Osteocyte (in vitro differentiated cells): ENCODE data around the gene HAUS1. TPM values are rescaled to one million over a fixed set of nuclear protein-coding genes. Genes with fewer than 3 reads are reported as not detected.

ENCODE experiments used
- DNase-seq: peaks from one replicate; pipeline ENCODE4 v3.0.0; 2021; ENCODE audit warnings: mixed read lengths; ENCODE audit not compliant: unreplicated experiment; ENCODE audit errors: extremely low spot score
- H3K27ac Mint-ChIP-seq: one replicate; pipeline ENCODE4 v1.8.0; 2021; ENCODE audit warnings: mild to moderate bottlenecking, mixed read lengths; ENCODE audit not compliant: unreplicated experiment
- H3K27me3 Mint-ChIP-seq: one replicate; pipeline ENCODE4 v1.8.0; 2021; ENCODE audit warnings: mixed read lengths; ENCODE audit not compliant: unreplicated experiment
- H3K36me3 Mint-ChIP-seq: one replicate; pipeline ENCODE4 v1.8.0; 2021; ENCODE audit warnings: mixed read lengths; ENCODE audit not compliant: unreplicated experiment
- H3K4me1 Mint-ChIP-seq: one replicate; pipeline ENCODE4 v1.8.0; 2021; ENCODE audit warnings: mixed read lengths; ENCODE audit not compliant: unreplicated experiment
- H3K4me3 Mint-ChIP-seq: one replicate; pipeline ENCODE4 v1.8.0; 2021; ENCODE audit warnings: mild to moderate bottlenecking, moderate library complexity, mixed read lengths; ENCODE audit not compliant: unreplicated experiment
- H3K9me3 Mint-ChIP-seq: one replicate; pipeline ENCODE4 v1.8.0; 2021; ENCODE audit warnings: mixed read lengths; ENCODE audit not compliant: unreplicated experiment
- total RNA-seq: library from RNA; stranded (reverse); gene quantifications from 2 replicates; pipeline ENCODE4 v1.2.1, GENCODE V29; 2021
- TF ChIP-seq, protein P1 (sequence below): fragments of 200-600 bp; sonication (generic); IDR thresholded peaks from 2 replicates; pipeline ENCODE4 v1.5.0; 2021; ENCODE audit warnings: antibody characterized with exemption, mild to moderate bottlenecking, moderate library complexity

The HAUS1 gene
- total RNA-seq, 1 donor from 2014 or later = 37.0 TPM

DNA sequence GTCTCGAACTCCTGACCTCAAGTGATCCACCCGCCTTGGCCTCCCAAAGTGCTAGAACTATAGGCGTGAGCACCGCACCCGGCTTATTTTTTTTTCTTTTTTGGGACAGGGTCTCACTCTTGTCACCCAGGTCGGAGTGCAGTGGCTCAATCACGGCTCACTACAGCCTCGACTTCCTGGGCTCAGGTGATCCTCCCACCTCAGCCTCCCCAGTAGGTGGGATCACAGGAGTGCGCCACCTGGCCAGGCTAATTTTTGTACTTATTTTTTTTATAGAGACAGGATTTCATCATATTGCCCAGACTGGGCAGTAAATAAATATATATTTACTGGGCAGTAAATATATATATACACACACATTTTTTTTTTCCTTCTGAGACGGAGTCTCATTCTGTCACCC lies 8.7 kb upstream of the HAUS1 start:
- peaks cover 24% of the 10 kb centered on the region for H3K4me1 Mint-ChIP-seq
- H3K4me3 Mint-ChIP-seq = no peak overlapping the region
- H3K9me3 Mint-ChIP-seq = no peaks in the 10 kb centered on the region
- H3K27ac Mint-ChIP-seq = peak overlapping the region; percentile 34
- TF ChIP-seq, protein P1, sequence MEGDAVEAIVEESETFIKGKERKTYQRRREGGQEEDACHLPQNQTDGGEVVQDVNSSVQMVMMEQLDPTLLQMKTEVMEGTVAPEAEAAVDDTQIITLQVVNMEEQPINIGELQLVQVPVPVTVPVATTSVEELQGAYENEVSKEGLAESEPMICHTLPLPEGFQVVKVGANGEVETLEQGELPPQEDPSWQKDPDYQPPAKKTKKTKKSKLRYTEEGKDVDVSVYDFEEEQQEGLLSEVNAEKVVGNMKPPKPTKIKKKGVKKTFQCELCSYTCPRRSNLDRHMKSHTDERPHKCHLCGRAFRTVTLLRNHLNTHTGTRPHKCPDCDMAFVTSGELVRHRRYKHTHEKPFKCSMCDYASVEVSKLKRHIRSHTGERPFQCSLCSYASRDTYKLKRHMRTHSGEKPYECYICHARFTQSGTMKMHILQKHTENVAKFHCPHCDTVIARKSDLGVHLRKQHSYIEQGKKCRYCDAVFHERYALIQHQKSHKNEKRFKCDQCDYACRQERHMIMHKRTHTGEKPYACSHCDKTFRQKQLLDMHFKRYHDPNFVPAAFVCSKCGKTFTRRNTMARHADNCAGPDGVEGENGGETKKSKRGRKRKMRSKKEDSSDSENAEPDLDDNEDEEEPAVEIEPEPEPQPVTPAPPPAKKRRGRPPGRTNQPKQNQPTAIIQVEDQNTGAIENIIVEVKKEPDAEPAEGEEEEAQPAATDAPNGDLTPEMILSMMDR = no peak
- no peaks in the 10 kb centered on the region for H3K27me3 Mint-ChIP-seq
- peaks cover 26% of the 10 kb centered on the region for H3K36me3 Mint-ChIP-seq
- DNase-seq = no peak

DNA sequence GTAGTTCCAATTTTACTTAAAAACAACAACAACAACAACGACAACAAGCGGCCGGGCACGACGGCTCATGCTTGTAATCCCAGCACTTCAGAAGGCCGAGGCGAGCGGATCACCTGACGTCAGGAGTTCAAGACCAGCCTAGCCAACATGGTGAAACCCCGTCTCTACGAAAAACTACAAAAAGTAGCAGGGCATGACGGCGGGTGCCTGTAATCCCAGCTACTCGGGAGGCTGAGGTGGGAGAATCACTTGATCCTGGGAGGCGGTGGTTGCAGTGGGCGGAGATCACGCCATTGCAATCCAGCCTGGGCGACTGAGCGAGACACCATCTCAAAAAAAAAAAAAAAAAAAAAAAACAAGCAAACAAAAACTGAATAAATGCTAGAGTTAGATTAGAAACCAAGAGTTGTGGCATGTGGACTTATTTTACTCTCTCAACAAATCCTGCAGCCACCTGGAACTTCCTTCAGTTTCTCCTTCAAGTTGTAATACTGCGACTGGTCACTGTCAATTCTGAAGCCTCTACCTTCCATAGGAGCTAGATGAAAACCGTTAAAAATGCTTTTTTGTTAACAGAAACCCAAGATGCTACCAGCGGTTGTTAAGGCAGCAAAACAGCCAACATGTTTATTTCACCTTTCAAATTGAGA lies 7.4 kb upstream of the HAUS1 start:
- Mint-ChIP-seq H3K36me3 (peaks cover 15% of the 10 kb centered on the region), H3K4me3 (peak overlapping the region; percentile 96), H3K27me3 (no peaks in the 10 kb centered on the region), H3K9me3 (no peaks in the 10 kb centered on the region), H3K27ac (peak overlapping the region; percentile 99), H3K4me1 (peaks cover 24% of the 10 kb centered on the region)
- no peak for DNase-seq
- TF ChIP-seq, protein P1 = no peak

DNA sequence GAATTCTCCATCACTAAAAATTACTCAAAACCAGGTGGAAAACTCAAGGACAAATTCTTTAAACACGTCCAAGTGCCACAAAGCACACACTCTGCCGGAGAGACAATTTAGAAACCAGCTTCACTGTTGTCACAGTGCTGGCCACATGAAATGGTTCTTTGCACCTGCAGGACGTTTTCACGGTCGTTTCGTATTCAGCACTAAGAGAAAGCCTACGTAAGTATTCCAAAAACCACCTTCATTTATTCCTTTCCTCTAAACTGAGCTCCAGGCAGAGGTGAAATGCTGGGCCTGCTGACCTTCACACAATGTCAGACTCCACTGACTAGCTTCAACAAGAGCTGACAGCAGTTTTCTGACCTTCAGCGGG lies 6.8 kb upstream of the HAUS1 start:
- DNase-seq = no peak
- TF ChIP-seq, protein P1 = no peak
- peaks cover 11% of the 10 kb centered on the region for H3K36me3 Mint-ChIP-seq
- H3K27me3 Mint-ChIP-seq = no peaks in the 10 kb centered on the region
- peak overlapping the region; percentile 96 for H3K4me3 Mint-ChIP-seq
- H3K9me3 Mint-ChIP-seq = no peaks in the 10 kb centered on the region
- H3K27ac Mint-ChIP-seq = peak overlapping the region; percentile 99
- peaks cover 24% of the 10 kb centered on the region for H3K4me1 Mint-ChIP-seq

DNA sequence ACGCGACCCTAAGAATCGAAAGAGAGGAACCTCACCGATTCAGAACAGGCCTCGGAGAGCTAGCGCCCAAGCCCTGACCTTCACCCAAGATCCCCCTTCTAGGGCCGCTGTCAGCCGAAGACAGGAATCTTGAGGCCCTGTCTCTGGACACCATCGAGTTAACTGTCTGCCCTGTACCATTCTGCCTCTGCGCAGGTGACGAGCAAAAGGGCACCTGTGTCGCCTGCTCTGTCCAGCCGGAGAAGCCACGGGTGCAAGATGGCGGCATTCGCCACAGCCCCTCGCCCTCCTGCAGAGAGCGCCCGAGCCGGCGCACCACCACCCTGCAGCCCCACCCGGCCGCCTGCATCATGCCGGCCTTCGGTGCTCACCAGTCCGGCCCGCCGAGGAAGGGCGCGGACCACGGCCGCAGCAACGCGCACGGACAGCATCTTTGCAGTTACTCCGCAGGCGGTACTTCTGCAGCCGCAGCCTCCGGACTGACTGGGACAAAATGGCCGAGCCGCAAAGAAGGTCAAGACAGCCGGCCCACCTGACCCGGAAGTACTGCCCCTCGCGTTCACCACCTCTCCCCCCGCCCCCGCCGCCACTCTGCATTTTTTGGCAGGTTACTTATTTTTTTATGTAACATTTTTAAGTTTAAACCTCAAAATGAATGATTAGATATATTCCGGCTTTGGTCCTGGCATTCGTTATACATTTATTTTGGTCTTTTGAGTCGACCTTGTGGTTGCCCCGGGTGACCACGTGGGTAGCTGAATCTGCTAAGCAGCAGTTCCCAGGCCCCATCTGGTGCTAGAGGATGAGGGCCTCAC lies 6.2 kb upstream of the HAUS1 start, which contains the start of gene ATP5F1A:
Gene ATP5F1A (minus strand): TSS at position 496 of the 815 bp plus-strand sequence. CDS start 65 bp downstream, at position 431.
- peak within 1 kb of the TSS; percentile 99 for H3K27ac Mint-ChIP-seq
- H3K36me3 Mint-ChIP-seq = peaks cover 11% of the 10 kb centered on the region
- no peaks in the 10 kb centered on the region for H3K27me3 Mint-ChIP-seq
- peak within 1 kb of the TSS; percentile 96 for H3K4me3 Mint-ChIP-seq
- H3K4me1 Mint-ChIP-seq = peaks cover 24% of the 10 kb centered on the region
- peak; percentile 92 for DNase-seq
- H3K9me3 Mint-ChIP-seq = no peaks in the 10 kb centered on the region
- TF ChIP-seq, protein P1 = no peak

DNA sequence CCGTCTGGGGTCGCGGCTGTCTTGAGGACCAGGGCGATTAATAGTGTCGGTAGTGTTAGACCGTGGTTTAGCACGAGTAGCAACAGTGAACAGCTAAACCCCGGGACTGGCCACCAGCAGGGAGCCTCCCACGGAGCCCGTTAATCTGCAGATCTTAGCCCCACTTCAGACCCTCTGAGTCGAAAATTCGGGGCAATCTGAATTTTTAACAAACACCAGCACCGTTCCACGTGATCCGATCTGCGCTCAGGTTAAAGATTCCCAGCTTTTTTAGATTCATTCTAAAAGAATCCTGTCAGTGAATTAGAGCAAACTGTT lies 5.6 kb upstream of the HAUS1 start:
- no peak for DNase-seq
- Mint-ChIP-seq H3K27me3 (no peaks in the 10 kb centered on the region), H3K36me3 (peaks cover 11% of the 10 kb centered on the region), H3K4me1 (peaks cover 24% of the 10 kb centered on the region), H3K9me3 (no peaks in the 10 kb centered on the region), H3K4me3 (peak overlapping the region; percentile 96), H3K27ac (peak overlapping the region; percentile 99)
- TF ChIP-seq, protein P1 = no peak
